HEK293 (cell line): Measurements from ENCODE around the gene UTRN.

Experiments used
- CTCF ChIA-PET: fragments of 350-600 bp; formaldehyde crosslinking; extraction: SDS; loops from one replicate; lab custom pipeline; 2021; ENCODE audit warnings: antibody characterized with exemption; lab: Yijun Ruan, JAX
- POLR2A ChIA-PET: fragments of 300-600 bp; formaldehyde crosslinking; extraction: SDS; loops from one replicate; lab custom pipeline; 2020; ENCODE audit warnings: antibody characterized with exemption, inconsistent platforms; lab: Yijun Ruan, JAX
- H3K27ac ChIP-seq: fragments of 200-500 bp; sonication (Bioruptor generic); 2 replicates; pipeline ENCODE4 v1.5.1; 2014; ENCODE audit warnings: low read depth, low read length, control low read depth, inconsistent platforms; ENCODE audit errors: extremely low read depth
- H3K36me3 ChIP-seq, 2 experiments: fragments of 200-500 bp in 1 of 2; sonication (Bioruptor generic) in 1 of 2; 1 replicate in 1 of 2; 2 replicates in 1 of 2; pipeline ENCODE4 v1.5.1; 2014 to 2017; ENCODE audit warnings: inconsistent platforms in 2 of 2, low read length in 2 of 2; ENCODE audit not compliant: control insufficient read depth in 2 of 2, insufficient read depth in 1 of 2
- H3K4me1 ChIP-seq: fragments of 200-500 bp; sonication (Bioruptor generic); 2 replicates; pipeline ENCODE4 v1.5.1; 2014; ENCODE audit warnings: mild to moderate bottlenecking, low read length, inconsistent platforms; ENCODE audit not compliant: control insufficient read depth, insufficient read depth
- H3K4me3 ChIP-seq: 2 replicates; pipeline ENCODE4 v1.5.1; 2011; ENCODE audit warnings: low read depth, mild to moderate bottlenecking, control low read depth, low read length, moderate library complexity
- H3K9me3 ChIP-seq: fragments of 200-500 bp; sonication (Bioruptor generic); 2 replicates; pipeline ENCODE4 v1.5.1; 2014; ENCODE audit warnings: low read depth, low read length, inconsistent platforms; ENCODE audit not compliant: control insufficient read depth, insufficient read depth
- BCL11B ChIP-seq: fragments of 450-650 bp; formaldehyde crosslinking; IDR thresholded peaks from 2 replicates; pipeline ENCODE4 v1.5.1; 2016; ENCODE audit warnings: low read depth, missing biosample characterization, missing genetic modification characterization
- KLF9 ChIP-seq: fragments of 450-650 bp; formaldehyde crosslinking; IDR thresholded peaks from 2 replicates; pipeline ENCODE4 v1.5.1; 2016; ENCODE audit warnings: missing biosample characterization, missing genetic modification characterization, low read depth
- SCRT1 ChIP-seq: fragments of 450-650 bp; formaldehyde crosslinking; IDR thresholded peaks from 2 replicates; pipeline ENCODE4 v1.5.1; 2016; ENCODE audit warnings: missing biosample characterization, missing genetic modification characterization, borderline replicate concordance
- SCRT2 ChIP-seq: fragments of 450-650 bp; formaldehyde crosslinking; IDR thresholded peaks from 2 replicates; pipeline ENCODE4 v1.5.1; 2016; ENCODE audit warnings: missing biosample characterization, missing genetic modification characterization
- YY2 ChIP-seq: fragments of 450-650 bp; formaldehyde crosslinking; IDR thresholded peaks from 2 replicates; pipeline ENCODE4 v1.5.1; 2016; ENCODE audit warnings: missing biosample characterization, missing genetic modification characterization
- ZNF114 ChIP-seq: fragments of 450-650 bp; formaldehyde crosslinking; IDR thresholded peaks from 2 replicates; pipeline ENCODE4 v1.5.0; 2017; ENCODE audit warnings: missing biosample characterization, missing genetic modification characterization
- ZNF157 ChIP-seq: fragments of 450-650 bp; formaldehyde crosslinking; IDR thresholded peaks from 2 replicates; pipeline ENCODE4 v1.5.1; 2016; ENCODE audit warnings: missing biosample characterization, missing genetic modification characterization
- ZNF24 ChIP-seq: fragments of 450-650 bp; formaldehyde crosslinking; IDR thresholded peaks from 2 replicates; pipeline ENCODE4 v1.5.1; 2016; ENCODE audit warnings: missing biosample characterization, missing genetic modification characterization
- ZNF423 ChIP-seq: fragments of 450-650 bp; formaldehyde crosslinking; IDR thresholded peaks from 2 replicates; pipeline ENCODE4 v1.5.1; 2016; ENCODE audit warnings: missing biosample characterization, missing genetic modification characterization
- TF ChIP-seq, protein P1 (sequence below): fragments of 450-650 bp; formaldehyde crosslinking; IDR thresholded peaks from 2 replicates; pipeline ENCODE4 v1.5.1; 2016; ENCODE audit warnings: missing biosample characterization, missing genetic modification characterization, low read depth
- TF ChIP-seq, protein P2 (sequence below): sonication (generic); formaldehyde crosslinking; IDR thresholded peaks from 2 replicates; pipeline ENCODE4 v1.8.1; 2022; ENCODE audit warnings: mild to moderate bottlenecking, moderate library complexity, missing genetic modification reagents
- TF ChIP-seq, protein P3 (sequence below): IDR thresholded peaks from 2 replicates; pipeline ENCODE4 v1.6.1; 2011; ENCODE audit warnings: mild to moderate bottlenecking, low read depth, low read length, borderline replicate concordance
- TF ChIP-seq, protein P4 (sequence below): fragments of 450-650 bp; formaldehyde crosslinking; IDR thresholded peaks from 2 replicates; pipeline ENCODE4 v1.5.1; 2016; ENCODE audit warnings: missing biosample characterization, missing genetic modification characterization, borderline replicate concordance
- TF ChIP-seq, protein P5 (sequence below): fragments of 450-650 bp; formaldehyde crosslinking; IDR thresholded peaks from 2 replicates; pipeline ENCODE4 v1.5.1; 2016; ENCODE audit warnings: missing biosample characterization, missing genetic modification characterization
- TF ChIP-seq, protein P6 (sequence below): fragments of 450-650 bp; formaldehyde crosslinking; IDR thresholded peaks from 2 replicates; pipeline ENCODE4 v1.5.1; 2017; ENCODE audit warnings: missing biosample characterization, missing genetic modification characterization
- TF ChIP-seq, protein P7 (sequence below): fragments of 450-650 bp; formaldehyde crosslinking; IDR thresholded peaks from 2 replicates; pipeline ENCODE4 v1.5.1; 2016; ENCODE audit warnings: missing biosample characterization, missing genetic modification characterization

The UTRN gene

DNA sequence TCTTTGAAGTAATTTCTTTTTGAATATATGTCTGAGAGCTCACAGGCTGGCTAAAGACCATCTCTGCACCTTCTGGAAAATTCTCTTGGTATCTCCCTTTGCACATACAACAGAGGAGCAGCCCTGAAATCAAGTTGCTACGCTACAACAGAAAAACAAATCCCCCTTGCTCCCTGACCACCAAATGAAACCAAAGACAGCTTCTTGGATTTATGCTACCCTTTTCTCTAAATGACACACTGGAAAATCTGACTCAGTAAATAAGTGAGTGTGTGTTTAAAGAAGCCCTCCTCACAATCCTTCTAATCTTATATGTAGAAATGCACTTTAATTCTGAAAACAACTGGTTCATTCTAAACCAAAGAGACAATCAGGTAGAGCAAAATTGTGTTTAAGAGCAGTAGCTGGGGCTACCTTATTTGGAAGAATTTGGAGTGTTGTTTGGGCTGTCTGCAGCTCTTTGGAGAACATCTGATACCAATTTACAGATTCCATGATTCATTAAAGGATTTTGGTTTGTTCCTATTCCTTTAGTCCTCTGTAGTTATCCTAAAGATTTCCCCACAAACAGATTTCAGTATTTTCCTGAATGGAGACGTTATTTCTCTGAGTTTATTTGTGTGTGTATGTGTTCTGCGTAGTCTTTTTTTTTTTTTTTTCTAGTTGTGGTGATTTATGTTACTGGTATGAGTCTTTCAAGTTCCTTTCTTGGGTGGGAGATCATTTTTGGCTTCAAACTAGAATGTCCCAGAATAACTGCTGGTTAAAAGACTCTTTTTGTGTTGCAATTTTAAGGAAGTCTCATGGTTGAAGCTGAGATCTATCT is 36.4 kb upstream of the UTRN start:
- H3K27ac ChIP-seq = no peak overlapping the region
- no peaks in the 10 kb centered on the region for H3K9me3 ChIP-seq
- no peaks in the 10 kb centered on the region for H3K36me3 ChIP-seq
- no peaks in the 10 kb centered on the region for H3K4me1 ChIP-seq
- ChIA-PET CTCF (interaction anchor here (0.7 to 1.0 kb wide), 2 partner anchors 29 to 55 kb away, joined by 3 to 5 read pairs; no protein-coding TSS in a partner anchor), POLR2A (interaction anchor here (0.6 kb wide), 1 partner anchor 7 kb away, joined by 6 read pairs; no protein-coding TSS in a partner anchor)
- H3K4me3 ChIP-seq = no peak overlapping the region
- TF ChIP-seq ZNF157 = no peak
- TF ChIP-seq, protein P1, sequence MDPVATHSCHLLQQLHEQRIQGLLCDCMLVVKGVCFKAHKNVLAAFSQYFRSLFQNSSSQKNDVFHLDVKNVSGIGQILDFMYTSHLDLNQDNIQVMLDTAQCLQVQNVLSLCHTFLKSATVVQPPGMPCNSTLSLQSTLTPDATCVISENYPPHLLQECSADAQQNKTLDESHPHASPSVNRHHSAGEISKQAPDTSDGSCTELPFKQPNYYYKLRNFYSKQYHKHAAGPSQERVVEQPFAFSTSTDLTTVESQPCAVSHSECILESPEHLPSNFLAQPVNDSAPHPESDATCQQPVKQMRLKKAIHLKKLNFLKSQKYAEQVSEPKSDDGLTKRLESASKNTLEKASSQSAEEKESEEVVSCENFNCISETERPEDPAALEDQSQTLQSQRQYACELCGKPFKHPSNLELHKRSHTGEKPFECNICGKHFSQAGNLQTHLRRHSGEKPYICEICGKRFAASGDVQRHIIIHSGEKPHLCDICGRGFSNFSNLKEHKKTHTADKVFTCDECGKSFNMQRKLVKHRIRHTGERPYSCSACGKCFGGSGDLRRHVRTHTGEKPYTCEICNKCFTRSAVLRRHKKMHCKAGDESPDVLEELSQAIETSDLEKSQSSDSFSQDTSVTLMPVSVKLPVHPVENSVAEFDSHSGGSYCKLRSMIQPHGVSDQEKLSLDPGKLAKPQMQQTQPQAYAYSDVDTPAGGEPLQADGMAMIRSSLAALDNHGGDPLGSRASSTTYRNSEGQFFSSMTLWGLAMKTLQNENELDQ (tag by site-specific recombination) = no peak
- no peak for TF ChIP-seq YY2 (tag by site-specific recombination)
- TF ChIP-seq, protein P2, sequence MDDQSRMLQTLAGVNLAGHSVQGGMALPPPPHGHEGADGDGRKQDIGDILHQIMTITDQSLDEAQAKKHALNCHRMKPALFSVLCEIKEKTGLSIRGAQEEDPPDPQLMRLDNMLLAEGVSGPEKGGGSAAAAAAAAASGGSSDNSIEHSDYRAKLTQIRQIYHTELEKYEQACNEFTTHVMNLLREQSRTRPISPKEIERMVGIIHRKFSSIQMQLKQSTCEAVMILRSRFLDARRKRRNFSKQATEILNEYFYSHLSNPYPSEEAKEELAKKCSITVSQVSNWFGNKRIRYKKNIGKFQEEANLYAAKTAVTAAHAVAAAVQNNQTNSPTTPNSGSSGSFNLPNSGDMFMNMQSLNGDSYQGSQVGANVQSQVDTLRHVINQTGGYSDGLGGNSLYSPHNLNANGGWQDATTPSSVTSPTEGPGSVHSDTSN (CRISPR knock-in tag) = no peak

DNA sequence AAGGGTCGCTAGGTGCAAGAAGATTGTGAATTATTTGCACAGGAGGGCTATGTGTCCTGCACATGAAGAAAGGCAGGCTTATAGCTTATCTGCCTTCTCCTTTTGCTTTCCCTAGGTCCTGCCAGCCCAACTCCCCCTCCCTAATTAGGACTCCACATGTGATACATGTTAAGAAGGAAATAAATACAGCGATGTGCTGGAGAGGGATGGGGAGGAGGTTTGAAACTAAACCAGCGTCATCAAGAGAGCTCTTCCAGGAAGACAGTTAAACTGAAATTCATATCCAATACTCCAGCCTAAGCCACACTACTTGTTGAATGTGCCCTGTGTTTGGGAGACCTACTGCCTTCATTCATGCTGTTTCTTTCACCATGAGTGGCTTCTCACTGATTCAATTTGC is 34.9 kb upstream of the UTRN start:
- H3K27ac ChIP-seq = no peak overlapping the region
- no peaks in the 10 kb centered on the region for H3K9me3 ChIP-seq
- H3K4me3 ChIP-seq = no peak overlapping the region
- POLR2A ChIA-PET = no interaction called here
- no peaks in the 10 kb centered on the region for H3K4me1 ChIP-seq
- TF ChIP-seq SCRT1 (tag by site-specific recombination) (peak; percentile 40; the same call in 1 of the 2 replicates), SCRT2 (tag by site-specific recombination) (peak; percentile 59; the same call in 1 of the 2 replicates), BCL11B (tag by site-specific recombination) (no peak), ZNF114 (tag by site-specific recombination) (no peak)
- TF ChIP-seq, protein P3, sequence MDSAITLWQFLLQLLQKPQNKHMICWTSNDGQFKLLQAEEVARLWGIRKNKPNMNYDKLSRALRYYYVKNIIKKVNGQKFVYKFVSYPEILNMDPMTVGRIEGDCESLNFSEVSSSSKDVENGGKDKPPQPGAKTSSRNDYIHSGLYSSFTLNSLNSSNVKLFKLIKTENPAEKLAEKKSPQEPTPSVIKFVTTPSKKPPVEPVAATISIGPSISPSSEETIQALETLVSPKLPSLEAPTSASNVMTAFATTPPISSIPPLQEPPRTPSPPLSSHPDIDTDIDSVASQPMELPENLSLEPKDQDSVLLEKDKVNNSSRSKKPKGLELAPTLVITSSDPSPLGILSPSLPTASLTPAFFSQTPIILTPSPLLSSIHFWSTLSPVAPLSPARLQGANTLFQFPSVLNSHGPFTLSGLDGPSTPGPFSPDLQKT = no peak
- TF ChIP-seq, protein P4, sequence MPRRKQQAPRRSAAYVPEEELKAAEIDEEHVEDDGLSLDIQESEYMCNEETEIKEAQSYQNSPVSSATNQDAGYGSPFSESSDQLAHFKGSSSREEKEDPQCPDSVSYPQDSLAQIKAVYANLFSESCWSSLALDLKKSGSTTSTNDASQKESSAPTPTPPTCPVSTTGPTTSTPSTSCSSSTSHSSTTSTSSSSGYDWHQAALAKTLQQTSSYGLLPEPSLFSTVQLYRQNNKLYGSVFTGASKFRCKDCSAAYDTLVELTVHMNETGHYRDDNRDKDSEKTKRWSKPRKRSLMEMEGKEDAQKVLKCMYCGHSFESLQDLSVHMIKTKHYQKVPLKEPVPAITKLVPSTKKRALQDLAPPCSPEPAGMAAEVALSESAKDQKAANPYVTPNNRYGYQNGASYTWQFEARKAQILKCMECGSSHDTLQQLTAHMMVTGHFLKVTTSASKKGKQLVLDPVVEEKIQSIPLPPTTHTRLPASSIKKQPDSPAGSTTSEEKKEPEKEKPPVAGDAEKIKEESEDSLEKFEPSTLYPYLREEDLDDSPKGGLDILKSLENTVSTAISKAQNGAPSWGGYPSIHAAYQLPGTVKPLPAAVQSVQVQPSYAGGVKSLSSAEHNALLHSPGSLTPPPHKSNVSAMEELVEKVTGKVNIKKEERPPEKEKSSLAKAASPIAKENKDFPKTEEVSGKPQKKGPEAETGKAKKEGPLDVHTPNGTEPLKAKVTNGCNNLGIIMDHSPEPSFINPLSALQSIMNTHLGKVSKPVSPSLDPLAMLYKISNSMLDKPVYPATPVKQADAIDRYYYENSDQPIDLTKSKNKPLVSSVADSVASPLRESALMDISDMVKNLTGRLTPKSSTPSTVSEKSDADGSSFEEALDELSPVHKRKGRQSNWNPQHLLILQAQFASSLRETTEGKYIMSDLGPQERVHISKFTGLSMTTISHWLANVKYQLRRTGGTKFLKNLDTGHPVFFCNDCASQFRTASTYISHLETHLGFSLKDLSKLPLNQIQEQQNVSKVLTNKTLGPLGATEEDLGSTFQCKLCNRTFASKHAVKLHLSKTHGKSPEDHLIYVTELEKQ (tag by site-specific recombination) = no peak
- no peaks in the 10 kb centered on the region for H3K36me3 ChIP-seq
- CTCF ChIA-PET = interaction anchor here (0.6 kb wide), 2 partner anchors 50 to 1656 kb away, joined by 3 to 4 read pairs; no protein-coding TSS in a partner anchor

DNA sequence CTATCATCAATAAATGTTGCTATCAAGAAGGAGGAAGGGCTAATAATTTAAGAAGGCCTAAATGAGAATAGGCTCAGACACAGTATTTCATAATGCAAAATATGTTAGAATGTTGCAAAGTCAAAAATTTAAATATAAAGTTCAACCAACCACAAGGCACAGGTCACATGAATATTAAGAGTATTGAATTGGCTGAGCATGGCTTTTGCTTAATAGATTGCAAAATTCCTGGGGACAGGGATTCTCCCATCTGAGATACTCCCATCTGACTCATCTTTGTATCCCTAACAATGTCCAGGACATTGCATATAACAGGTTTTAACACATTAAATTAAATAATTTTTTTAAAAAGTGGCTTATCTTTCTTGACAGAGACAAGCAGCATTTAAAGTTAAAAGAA is 32.9 kb upstream of the UTRN start:
- Histone ChIP-seq H3K36me3 (no peaks in the 10 kb centered on the region), H3K27ac (no peak overlapping the region), H3K4me1 (no peaks in the 10 kb centered on the region), H3K9me3 (no peaks in the 10 kb centered on the region), H3K4me3 (no peak overlapping the region)
- ChIA-PET POLR2A (no interaction called here), CTCF (interaction anchor here (0.7 to 3.0 kb wide), 4 partner anchors 8 to 147 kb away, joined by 3 to 19 read pairs (median 4); no protein-coding TSS in a partner anchor)
- TF ChIP-seq, protein P5, sequence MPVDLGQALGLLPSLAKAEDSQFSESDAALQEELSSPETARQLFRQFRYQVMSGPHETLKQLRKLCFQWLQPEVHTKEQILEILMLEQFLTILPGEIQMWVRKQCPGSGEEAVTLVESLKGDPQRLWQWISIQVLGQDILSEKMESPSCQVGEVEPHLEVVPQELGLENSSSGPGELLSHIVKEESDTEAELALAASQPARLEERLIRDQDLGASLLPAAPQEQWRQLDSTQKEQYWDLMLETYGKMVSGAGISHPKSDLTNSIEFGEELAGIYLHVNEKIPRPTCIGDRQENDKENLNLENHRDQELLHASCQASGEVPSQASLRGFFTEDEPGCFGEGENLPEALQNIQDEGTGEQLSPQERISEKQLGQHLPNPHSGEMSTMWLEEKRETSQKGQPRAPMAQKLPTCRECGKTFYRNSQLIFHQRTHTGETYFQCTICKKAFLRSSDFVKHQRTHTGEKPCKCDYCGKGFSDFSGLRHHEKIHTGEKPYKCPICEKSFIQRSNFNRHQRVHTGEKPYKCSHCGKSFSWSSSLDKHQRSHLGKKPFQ = no peak
- TF ChIP-seq, protein P6, sequence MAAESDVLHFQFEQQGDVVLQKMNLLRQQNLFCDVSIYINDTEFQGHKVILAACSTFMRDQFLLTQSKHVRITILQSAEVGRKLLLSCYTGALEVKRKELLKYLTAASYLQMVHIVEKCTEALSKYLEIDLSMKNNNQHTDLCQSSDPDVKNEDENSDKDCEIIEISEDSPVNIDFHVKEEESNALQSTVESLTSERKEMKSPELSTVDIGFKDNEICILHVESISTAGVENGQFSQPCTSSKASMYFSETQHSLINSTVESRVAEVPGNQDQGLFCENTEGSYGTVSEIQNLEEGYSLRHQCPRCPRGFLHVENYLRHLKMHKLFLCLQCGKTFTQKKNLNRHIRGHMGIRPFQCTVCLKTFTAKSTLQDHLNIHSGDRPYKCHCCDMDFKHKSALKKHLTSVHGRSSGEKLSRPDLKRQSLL = no peak
- TF ChIP-seq ZNF24 (tag by site-specific recombination) (no peak), KLF9 (no peak), ZNF423 (no peak)
- TF ChIP-seq, protein P7, sequence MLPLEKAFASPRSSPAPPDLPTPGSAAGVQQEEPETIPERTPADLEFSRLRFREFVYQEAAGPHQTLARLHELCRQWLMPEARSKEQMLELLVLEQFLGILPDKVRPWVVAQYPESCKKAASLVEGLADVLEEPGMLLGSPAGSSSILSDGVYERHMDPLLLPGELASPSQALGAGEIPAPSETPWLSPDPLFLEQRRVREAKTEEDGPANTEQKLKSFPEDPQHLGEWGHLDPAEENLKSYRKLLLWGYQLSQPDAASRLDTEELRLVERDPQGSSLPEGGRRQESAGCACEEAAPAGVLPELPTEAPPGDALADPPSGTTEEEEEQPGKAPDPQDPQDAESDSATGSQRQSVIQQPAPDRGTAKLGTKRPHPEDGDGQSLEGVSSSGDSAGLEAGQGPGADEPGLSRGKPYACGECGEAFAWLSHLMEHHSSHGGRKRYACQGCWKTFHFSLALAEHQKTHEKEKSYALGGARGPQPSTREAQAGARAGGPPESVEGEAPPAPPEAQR (tag by site-specific recombination) = no peak
